T1000 (cell line): Measurements from ENCODE around the gene TWSG1.
"Not testable (repeated sequence)": the region's sequence is repeated elsewhere in the genome, so short reads cannot be mapped to it uniquely, and the experiment has no call there.

Source experiments
- DNase-seq: peaks from one replicate; lab custom pipeline; 2025; ENCODE audit warnings: mixed read lengths; lab: John Stamatoyannopoulos, UW

Gene TWSG1

GRCh38 chr18:9426753-9427152 lies 92.2 kb downstream of the TWSG1 start:
- DNase-seq: no peak

- no peak for DNase-seq
These were observed 93.7 kb downstream of the TWSG1 start for GRCh38 chr18:9428301-9428706.

DNA sequence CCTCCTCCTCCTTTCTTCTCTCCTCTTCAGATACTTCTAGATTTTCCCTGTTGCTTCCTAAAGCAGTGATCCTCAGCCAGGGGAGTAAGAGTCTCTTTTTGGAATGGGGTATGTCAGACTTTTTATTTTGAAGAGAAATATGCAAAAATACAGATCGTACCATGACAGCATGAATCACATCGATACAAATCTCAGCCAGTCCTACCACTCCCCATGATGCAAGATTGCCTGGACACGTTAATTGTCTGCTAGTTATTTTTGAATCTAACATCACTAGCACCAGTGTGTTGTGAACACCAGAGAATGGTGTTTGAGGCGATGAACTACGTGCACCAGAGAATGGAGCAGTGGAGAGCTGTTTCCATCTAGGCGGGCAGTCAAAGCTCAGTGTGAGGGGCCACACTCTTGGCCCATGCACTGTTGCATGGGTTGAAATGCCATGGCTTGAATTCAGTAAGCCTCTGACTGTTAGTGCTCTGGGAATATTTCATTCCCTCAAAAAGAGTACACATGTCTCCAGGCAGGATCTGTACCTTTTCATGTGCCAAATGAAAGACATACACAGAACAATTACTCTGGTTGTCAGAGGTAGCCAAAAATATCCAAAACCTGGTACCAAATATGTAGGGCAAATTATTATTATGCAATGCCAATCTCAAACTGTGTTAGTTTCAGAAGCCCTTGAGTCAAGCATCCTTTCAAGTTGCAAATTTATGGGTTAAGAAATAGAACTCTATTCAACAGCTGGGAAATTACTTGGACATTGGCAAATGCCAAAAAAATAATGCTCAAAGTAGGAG lies 94.5 kb downstream of the TWSG1 start:
- no peak for DNase-seq

DNA sequence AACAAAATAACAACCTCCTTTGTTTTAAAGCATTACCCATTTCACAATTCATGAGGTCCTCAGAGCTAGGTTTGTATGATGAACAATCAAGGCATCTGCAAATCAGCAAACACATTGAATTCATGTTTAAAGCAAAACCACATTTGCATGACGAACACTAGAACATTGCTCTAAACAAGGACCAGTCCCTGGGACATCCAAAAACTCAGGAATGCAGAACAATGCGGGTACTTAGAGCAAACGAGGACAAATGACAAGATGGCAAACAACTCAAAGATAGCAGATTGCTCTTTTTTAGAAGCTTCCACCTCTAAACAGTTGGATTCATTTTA lies 95.1 kb downstream of the TWSG1 start:
- DNase-seq: no peak

DNA sequence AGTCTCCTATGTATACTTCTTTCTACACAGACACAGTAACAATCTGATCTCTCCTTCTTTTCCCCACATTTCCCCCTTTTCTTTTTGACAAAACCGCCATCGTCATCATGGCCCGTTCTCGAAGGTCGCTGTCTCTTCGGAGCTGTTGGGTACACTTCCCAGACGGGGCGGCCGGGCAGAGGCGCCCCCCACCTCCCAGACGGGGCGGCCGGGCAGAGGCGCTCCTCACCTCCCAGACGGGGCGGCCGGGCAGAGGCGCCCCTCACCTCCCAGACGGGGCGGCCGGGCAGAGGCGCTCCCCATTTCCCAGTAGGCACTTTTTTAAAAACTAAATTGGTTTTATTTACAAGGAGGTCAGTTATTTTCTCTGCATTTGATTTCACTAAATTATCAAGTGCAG lies 95.7 kb downstream of the TWSG1 start:
- DNase-seq: not testable (repeated sequence)

DNA sequence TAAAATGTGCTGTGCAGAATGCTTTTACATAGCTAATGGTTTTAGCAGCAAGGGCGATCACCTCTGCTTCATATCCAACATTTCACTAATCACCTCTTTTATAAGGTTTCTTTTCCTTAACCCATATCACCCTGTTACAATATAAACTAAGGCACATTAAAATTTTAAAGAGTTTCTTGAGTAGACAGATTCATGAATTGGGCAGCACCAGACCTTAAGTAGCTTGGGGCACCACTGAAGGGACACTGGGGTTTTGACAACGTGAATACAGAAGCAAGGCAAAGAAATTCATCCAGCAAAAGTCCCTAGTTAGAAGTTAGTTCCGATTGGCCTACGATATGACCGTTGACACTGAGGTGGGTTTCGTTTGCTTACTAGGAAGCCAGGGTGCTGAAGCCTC lies 96.7 kb downstream of the TWSG1 start:
- no peak for DNase-seq

GRCh38 chr18:9433122-9433521 lies 98.5 kb downstream of the TWSG1 start:
- DNase-seq: not testable (repeated sequence)

DNA sequence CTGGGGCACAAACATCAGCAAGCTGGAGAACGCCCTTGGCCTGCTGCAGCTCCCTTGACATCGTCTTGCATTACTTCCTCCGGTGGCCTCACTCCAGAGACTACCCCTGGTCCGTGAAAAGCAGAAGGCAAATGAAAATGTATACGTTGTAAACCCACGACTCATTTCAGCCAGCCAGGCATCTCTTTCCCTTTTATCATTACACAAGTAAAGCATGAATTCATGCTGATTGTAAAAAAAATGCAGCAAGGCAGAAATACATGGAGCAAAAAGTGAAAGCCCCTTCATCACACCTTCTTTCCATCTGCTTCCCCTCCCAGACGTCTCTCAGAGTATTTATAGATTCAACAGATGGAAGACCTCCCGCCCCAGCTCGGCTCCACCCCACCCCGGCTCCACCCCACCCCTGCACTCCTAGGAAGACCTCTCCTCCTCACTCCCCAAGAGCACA lies 99.1 kb downstream of the TWSG1 start:
- DNase-seq: no peak

GRCh38 chr18:9434122-9434701 lies 99.6 kb downstream of the TWSG1 start:
- DNase-seq: no peak

DNA sequence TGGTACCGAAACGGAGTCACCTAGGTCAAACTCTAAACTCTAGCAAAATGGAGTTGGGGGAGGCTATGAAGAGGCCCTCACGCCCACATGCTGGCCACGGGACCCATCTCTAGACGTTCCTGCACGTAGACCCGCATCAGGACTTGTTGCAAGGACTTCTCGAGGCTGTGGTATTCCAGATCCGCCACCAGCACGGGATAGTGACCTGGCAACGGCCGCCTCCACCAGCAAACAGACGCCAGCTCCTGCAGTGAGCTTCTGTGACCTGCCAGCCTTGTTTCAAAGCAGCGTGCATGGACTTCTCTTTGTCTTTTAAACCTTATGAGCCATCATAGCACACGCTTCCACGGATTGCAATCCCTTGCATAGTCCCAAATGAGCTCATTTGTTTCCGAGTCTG lies 100.5 kb downstream of the TWSG1 start:
- no peak for DNase-seq

DNA sequence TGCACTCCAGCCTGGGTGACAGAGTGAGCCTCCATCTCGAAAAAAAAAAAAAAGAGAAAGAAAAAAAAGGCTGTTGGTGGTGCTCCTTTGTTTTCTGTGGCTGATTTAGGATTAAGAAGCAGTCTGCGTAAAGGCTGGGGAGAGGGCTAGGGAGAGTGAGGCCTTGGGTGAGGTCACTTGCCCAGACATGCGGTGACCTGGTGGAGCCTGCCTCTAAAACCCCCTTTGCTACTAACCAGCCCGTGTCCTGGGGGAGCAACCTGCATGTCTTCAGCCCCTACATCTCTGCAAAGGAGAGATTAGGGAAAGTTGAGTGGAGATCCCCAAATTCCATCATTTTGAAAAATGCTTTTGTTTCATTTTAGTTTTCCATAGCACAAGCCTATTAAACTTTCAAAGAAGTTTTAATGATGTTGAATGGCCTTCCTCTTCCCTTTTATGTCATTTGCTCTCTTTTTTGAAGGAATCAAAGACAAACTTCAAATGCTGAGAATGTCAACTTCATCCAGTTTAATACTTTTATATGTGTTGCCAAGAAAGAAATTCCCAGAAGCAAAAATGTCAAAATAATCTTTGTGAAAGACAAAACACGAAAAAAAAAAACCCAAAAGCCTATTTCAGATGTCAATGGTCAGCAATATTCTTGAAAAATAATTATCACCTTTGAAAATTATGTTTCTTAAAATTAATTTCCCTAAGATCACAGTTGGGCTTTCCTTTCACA lies 101.8 kb downstream of the TWSG1 start:
- DNase-seq: no peak

GRCh38 chr18:9437021-9437437 lies 102.5 kb downstream of the TWSG1 start:
- DNase-seq: no peak

- DNase-seq: no peak
These were observed 103.1 kb downstream of the TWSG1 start for GRCh38 chr18:9437672-9438071.

DNA sequence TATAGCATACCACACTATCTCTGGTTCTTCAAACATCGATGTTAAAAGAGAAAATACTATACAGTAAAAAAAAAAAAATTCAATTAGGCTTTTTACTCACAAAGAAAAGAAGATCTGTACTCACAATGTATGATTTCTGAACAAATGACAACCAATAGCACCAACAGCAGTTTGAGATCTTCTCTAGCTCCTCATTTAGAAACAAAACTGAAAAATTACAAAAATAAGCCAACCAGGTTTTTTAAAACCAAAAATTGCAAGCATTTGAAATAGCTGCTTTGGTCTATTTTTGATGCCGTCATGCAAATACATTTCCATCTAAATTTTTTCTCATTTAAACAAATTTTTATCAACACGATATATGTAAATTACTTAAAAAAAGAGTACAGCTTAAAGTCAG lies 106.5 kb downstream of the TWSG1 start:
- DNase-seq: no peak

- DNase-seq: no peak
These were observed 110.0 kb downstream of the TWSG1 start for GRCh38 chr18:9444549-9444948.

DNA sequence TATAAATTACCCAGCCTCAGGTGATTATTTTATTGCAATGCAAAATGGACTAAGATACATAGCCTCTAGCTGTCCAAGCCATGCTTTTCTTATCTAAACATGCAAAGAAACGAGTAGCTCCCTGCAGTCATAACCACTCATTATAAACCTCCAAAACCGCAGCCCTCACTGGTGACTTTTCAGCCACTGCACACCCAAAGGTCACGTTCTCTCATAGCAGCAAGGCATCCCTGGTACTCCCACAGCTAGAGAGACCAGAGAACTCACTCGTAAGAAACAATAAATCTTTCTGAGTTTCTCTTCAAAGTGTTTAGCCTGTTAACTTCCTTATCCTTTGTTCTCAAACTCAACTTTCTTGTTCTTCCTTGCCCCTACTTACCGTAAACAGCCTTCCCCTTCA lies 112.3 kb downstream of the TWSG1 start:
- DNase-seq: no peak

- DNase-seq: no peak
These were observed 112.8 kb downstream of the TWSG1 start for GRCh38 chr18:9447334-9447733.

DNA sequence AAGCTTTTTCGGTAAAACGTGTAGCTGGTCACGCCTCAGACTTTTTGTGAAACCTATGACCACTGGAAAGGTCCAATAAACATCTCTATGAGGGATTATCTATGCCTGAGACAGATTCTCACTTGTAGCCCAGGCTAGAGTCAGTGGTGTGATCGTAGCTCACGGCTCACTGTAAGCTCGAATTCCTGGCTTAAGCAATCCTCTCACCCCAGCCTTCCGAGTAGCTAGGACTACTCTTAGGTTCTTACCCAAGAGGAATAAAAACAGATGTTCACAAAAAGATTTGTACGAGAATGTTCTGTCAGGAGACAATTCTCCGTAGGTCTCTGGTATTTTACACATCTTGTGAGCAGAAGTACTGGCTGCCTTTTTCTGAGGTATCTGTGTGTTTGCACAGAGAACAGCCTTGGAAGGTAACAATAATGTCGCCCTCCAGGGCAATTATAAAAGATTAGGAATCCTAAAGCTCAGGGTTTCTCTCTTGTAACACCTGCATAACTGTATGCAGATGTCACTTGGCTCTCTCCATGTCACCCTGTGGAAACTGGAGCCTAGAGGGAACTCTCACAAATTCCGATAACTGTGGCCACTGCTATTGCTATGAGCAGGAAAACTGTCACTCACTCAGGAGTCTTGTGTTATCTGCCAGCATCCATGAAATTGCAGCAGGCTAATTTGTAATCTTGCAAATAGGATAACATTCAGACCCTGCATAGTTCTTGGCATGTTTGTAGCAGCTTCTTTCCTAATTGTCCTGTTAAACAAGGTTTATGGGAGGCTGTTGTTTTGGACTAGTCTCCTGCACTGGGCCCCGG lies 115.2 kb downstream of the TWSG1 start:
- no peak for DNase-seq

DNA sequence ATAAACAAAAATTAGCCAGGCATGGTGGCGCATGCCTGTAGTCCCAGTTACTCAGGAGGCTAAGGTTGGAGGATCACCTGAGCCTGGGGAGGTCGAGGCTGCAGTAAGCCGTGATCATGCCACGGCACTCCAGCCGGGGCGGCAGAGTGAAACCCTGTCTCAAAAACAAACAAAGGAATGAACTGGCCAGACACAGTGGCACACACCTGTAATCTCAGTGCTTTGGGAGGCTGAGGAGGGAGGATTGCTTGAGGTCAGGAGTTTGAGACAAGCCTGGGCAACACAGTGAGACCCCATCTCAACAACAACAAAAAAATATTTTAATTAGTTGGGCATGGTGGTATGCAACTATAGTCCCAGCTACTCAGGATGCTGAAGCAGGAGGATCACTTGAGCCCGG lies 116.3 kb downstream of the TWSG1 start:
- not testable (repeated sequence) for DNase-seq
